Astrocyte of the cerebellum (primary cell): ENCODE data around the gene JCAD.

Experiments
- DNase-seq: peaks from one replicate; pipeline ENCODE4 v3.0.0-alpha.2; 2011; ENCODE audit warnings: low read depth
- H3K4me3 ChIP-seq: 2 replicates; pipeline ENCODE4 v1.5.1; 2011; ENCODE audit warnings: mild to moderate bottlenecking, low read depth, low read length, moderate library complexity
- CTCF ChIP-seq: IDR thresholded peaks from 2 replicates; pipeline ENCODE4 v1.5.1; 2012; ENCODE audit warnings: low read length, low read depth, moderate library complexity, mild to moderate bottlenecking; ENCODE audit errors: missing control alignments
- in situ Hi-C: cut with HindIII; loops from 2 replicates; pipeline ENCODE4 v1.10.0; 2017; ENCODE audit warnings: low sequenced_read_pairs

The JCAD gene

GRCh38 chr10:30088178-30088577 is 28.8 kb upstream of the JCAD start:
- in situ Hi-C loops, result no loop called here
- no peak overlapping the region for H3K4me3 ChIP-seq
- TF ChIP-seq CTCF, result no peak
- DNase-seq, result no peak

- no peak for TF ChIP-seq CTCF
- no peak for DNase-seq
- H3K4me3 ChIP-seq, result no peak overlapping the region
- in situ Hi-C loops, result no loop called here
Observed at GRCh38 chr10:30083934-30084333, 24.5 kb upstream of the JCAD start.

GRCh38 chr10:30081182-30081581 is 21.8 kb upstream of the JCAD start:
- DNase-seq, result no peak
- no peak overlapping the region for H3K4me3 ChIP-seq
- in situ Hi-C loops, result no loop called here
- no peak for TF ChIP-seq CTCF

GRCh38 chr10:30080161-30080560 is 20.8 kb upstream of the JCAD start:
- H3K4me3 ChIP-seq, result no peak overlapping the region
- no peak for DNase-seq
- in situ Hi-C loops, result no loop called here
- TF ChIP-seq CTCF, result no peak

GRCh38 chr10:30079408-30079807 is 20.0 kb upstream of the JCAD start:
- no peak overlapping the region for H3K4me3 ChIP-seq
- no peak for TF ChIP-seq CTCF
- no peak for DNase-seq
- in situ Hi-C loops, result no loop called here

- in situ Hi-C loops, result no loop called here
- no peak for DNase-seq
- H3K4me3 ChIP-seq, result no peak overlapping the region
- no peak for TF ChIP-seq CTCF
Observed at GRCh38 chr10:30075481-30075880, 16.1 kb upstream of the JCAD start.

GRCh38 chr10:30074933-30075332 is 15.5 kb upstream of the JCAD start:
- in situ Hi-C loops, result no loop called here
- no peak overlapping the region for H3K4me3 ChIP-seq
- no peak for TF ChIP-seq CTCF
- no peak for DNase-seq
